Hepatocyte (in vitro differentiated cells): Measurements from ENCODE around the gene ACO1.

Experiments
- EZH2 ChIP-seq: fragments of 200-600 bp; sonication (generic); IDR thresholded peaks from 2 replicates; pipeline ENCODE4 v1.6.1; 2016; ENCODE audit warnings: antibody characterized with exemption, mild to moderate bottlenecking, borderline replicate concordance
- TF ChIP-seq, protein P1 (sequence below): fragments of 200-600 bp; sonication (generic); IDR thresholded peaks from 2 replicates; pipeline ENCODE4 v1.5.1; 2016; ENCODE audit warnings: antibody characterized with exemption, mild to moderate bottlenecking; ENCODE audit not compliant: poor library complexity

DNA sequence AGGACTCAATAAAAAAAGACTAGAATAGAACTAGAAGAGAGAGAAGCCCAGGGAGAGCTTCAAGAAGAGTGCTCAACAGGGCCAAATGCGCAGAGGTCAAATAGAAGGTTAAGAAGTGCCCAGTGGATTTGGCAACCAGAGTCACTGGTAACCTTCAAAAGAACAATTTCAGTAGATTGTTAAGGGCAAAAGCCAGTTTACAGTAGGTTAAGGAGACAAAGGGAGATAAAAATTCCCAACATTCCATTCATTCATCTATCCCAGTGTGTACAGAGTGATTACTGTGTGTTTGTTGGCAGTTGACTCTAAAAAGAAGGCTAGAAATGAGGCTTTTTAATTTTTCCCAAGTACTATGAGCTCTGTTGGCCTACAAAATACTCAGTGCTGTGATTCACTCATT lies 72.1 kb downstream of the ACO1 start:
- TF ChIP-seq, protein P1, sequence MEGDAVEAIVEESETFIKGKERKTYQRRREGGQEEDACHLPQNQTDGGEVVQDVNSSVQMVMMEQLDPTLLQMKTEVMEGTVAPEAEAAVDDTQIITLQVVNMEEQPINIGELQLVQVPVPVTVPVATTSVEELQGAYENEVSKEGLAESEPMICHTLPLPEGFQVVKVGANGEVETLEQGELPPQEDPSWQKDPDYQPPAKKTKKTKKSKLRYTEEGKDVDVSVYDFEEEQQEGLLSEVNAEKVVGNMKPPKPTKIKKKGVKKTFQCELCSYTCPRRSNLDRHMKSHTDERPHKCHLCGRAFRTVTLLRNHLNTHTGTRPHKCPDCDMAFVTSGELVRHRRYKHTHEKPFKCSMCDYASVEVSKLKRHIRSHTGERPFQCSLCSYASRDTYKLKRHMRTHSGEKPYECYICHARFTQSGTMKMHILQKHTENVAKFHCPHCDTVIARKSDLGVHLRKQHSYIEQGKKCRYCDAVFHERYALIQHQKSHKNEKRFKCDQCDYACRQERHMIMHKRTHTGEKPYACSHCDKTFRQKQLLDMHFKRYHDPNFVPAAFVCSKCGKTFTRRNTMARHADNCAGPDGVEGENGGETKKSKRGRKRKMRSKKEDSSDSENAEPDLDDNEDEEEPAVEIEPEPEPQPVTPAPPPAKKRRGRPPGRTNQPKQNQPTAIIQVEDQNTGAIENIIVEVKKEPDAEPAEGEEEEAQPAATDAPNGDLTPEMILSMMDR: no peak
- no peak for TF ChIP-seq EZH2
